Hematopoietic multipotent progenitor cell treated with erythropoietin and hydrocortisone succinate and interleukin-3 and kit ligand, for 17 days (in vitro differentiated cells): ENCODE measurements around the gene ZP3.
"Not testable (repeated sequence)": the region's sequence is repeated elsewhere in the genome, so short reads cannot be mapped to it uniquely, and the experiment has no call there.

Experiments
- DNase-seq: peaks from one replicate; pipeline ENCODE4 v3.0.0-alpha.2; 2015; ENCODE audit warnings: low spot score

The ZP3 gene

DNA sequence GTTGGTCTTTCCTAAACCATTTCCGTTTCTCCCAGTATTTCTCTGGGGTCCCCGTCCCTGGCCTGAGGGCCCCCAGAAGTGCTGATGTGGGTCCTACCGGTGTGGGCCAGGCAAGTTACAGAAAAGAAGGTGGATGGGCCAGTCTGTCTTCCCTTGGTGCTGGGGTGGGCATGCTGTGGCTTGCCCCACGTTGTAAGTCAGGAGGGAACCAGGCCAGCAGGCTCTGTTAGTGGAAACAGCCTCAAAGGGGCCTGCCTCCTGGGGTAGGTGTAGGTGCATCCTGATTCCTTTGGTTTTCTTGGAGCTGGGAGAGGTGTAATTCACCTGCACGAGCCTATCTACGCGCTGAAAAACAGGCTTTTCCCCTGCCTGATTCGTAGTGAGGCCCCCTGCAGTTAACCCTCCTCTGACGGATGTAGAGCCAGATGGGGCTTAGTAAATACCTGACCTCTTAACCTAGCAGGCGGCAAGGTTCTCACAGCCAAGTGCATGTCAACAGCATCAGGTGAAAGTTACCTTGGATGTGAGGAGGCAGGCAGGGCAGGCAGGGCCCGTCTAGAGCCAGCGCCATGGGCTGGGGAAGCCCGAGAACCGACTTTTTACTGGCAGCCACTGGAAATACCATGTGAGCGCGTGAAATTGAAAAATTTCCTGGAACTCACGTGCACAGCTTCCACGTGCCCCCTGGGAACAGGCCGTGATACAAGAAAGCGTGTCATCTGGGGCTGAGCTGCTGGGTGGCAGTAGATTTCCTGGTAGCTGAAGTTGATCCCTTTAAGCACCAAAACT is 61.3 kb downstream of the ZP3 start:
- DNase-seq: not testable (repeated sequence)

DNA sequence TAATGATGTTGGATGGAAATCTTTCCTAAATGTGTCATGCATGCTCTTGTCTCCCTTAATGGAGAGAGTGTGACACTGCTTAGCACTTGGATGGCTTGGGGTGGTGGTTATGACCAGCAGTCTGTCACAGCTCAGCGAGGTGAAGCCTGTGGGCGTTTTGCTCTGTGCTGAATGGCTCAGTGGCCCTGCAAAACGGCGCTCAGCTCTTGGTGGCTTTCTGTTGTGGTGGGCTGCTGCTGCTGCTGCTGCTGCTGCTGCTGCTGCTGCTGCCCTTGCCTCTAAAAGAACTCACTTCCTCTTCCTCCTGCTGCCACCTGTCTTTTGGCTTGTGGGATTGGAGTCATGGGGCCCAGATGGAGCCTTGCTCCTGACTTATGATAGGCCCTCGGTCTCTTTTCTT is 61.9 kb downstream of the ZP3 start:
- DNase-seq: not testable (repeated sequence)

DNA sequence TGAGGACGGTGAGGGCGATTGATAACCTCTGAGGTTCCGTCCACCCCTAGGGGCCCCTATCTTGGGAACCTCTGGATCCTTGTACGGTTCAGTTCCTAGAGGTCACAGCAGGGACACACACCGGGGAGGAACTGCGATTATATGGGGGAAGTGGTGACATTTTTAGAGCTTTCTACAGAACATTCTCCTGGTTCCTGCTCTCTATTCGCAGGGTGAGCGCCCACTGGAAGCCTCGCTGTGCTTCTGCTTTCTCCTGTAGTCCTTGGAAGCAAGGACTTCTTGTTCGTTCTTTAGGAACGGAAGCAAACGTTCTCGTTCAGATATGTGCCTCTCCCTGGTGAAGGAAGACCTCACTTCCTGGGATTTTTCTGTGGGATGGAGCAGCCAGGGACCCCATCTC is 63.2 kb downstream of the ZP3 start:
- not testable (repeated sequence) for DNase-seq
